Measurements from ENCODE around the gene GHRH. TPM values are rescaled to one million over a fixed set of nuclear protein-coding genes. Genes with fewer than 3 reads are reported as not detected.

The GHRH gene
- not detected in 2 replicates for polyA plus RNA-seq (2011; rRNA removed)
- not detected in 2 replicates for polyA plus RNA-seq (2012; cell fraction: cytosol; rRNA removed)
- polyA plus RNA-seq (2012; cell fraction: nucleus; rRNA removed): not detected in 2 replicates
- not detected in 3 replicates for polyA plus RNA-seq (2017; fragmentation: RNase III; extraction: RNeasy Plus Mini Kit Qiagen cat#74134 plus additional on column Dnase treatment)
- not detected in 2 replicates for polyA minus RNA-seq (2011; rRNA and poly(A)+ RNA removed)

- no peaks in the 10 kb centered on the region for H3K4me1 ChIP-seq
- DNase-seq (ENCODE audit: low read depth in 1 of 2, low spot score in 1 of 2) (no peak), FAIRE-seq (no peak), ATAC-seq (no peak)
- no peaks in the 10 kb centered on the region for H3K9me3 ChIP-seq
- H3K4me2 ChIP-seq: no peak within 1 kb of the TSS
- ChIA-PET CTCF (no interaction called here), POLR2A (no interaction called here)
- WGBS (ENCODE audit: missing lambda C conversion rate): 49% methylated on average over 8 of the region's 9 CpGs
- no peak within 1 kb of the TSS for H3K4me3 ChIP-seq
- TF ChIP-seq HOXB5 (CRISPR knock-in tag; IDR thresholded peaks at IDR 0.05) (no peak), MYC (IDR thresholded peaks at IDR 0.05; ENCODE audit: borderline replicate concordance, low read length) (no peak), KDM5A (IDR thresholded peaks at IDR 0.05) (no peak), NPAS2 (CRISPR knock-in tag; IDR thresholded peaks at IDR 0.05; ENCODE audit: borderline replicate concordance) (no peak), TFCP2L1 (CRISPR knock-in tag; IDR thresholded peaks at IDR 0.05) (no peak), RNF2 (IDR thresholded peaks at IDR 0.05; ENCODE audit: borderline replicate concordance, low read depth) (no peak), POLR2AphosphoS2 (conservative IDR thresholded peaks at IDR 0.05; ENCODE audit: low read length) (no peak), RAD21 (conservative IDR thresholded peaks at IDR 0.05 in 1 of 2, IDR thresholded peaks at IDR 0.05 in 1 of 2) (no peak)
- H3K27ac ChIP-seq: no peak within 1 kb of the TSS
Measured at GRCh38 chr20:37261714-37262113, at the start of gene GHRH. TSS of gene GHRH (minus strand) at chr20:37261814. CDS start at chr20:37256889, 4,925 bp downstream.

DNA sequence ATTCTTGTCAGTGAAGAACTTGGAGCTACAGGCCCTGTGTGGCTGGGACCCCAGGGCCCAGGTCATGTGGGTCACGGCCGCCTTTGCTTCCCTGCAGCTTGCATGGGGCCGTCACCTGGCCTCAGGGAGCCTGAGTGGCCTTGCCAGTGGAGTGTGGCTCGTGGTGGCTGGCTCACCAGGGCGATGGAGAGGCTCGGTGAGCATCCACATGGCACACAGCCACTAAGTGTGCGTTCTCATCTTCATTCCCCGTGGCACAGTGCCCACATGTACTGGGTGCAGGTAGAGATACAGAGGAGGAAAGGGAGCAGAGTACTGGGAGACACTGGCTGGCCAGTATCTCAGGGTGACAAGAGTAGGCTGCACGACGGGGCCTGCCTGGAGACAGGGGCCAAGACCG, 49.3 kb upstream of the GHRH start:
- FAIRE-seq (no peak), DNase-seq (ENCODE audit: low read depth in 1 of 2, low spot score in 1 of 2) (no peak), ATAC-seq (no peak)
- ChIA-PET CTCF (interaction anchor here (1.4 kb wide), 1 partner anchor 29 kb away, joined by 3 read pairs; no protein-coding TSS in a partner anchor), POLR2A (interaction anchor here (0.7 kb wide), 1 partner anchor 21 kb away, joined by 3 read pairs; no protein-coding TSS in a partner anchor)
- H3K9me3 ChIP-seq: no peaks in the 10 kb centered on the region
- H3K4me2 ChIP-seq: no peak overlapping the region
- 95% methylated on average over 11 of the region's 11 CpGs for WGBS (ENCODE audit: missing lambda C conversion rate)
- H3K27ac ChIP-seq: no peak overlapping the region
- no peak for TF ChIP-seq ZFP36 (IDR thresholded peaks at IDR 0.05; ENCODE audit: borderline replicate concordance, partially characterized antibody)
- no peak for TF ChIP-seq ZSCAN20 (CRISPR knock-in tag; IDR thresholded peaks at IDR 0.05)
- no peak for TF ChIP-seq NPAS2 (CRISPR knock-in tag; IDR thresholded peaks at IDR 0.05; ENCODE audit: borderline replicate concordance)
- TF ChIP-seq ZNF302 (CRISPR knock-in tag; IDR thresholded peaks at IDR 0.05): no peak
- TF ChIP-seq HES2 (IDR thresholded peaks at IDR 0.05): no peak
- no peak for TF ChIP-seq RAD21 (conservative IDR thresholded peaks at IDR 0.05 in 1 of 2, IDR thresholded peaks at IDR 0.05 in 1 of 2)
- no peak for TF ChIP-seq JUNB (IDR thresholded peaks at IDR 0.05)
- TF ChIP-seq NFE2L2 (conservative IDR thresholded peaks at IDR 0.05; ENCODE audit: low read length): no peak
- TF ChIP-seq POLR2A (IDR thresholded peaks at IDR 0.05; ENCODE audit: low read length): no peak
- TF ChIP-seq ZC3H11A (IDR thresholded peaks at IDR 0.05): no peak
- no peak for TF ChIP-seq ELK1 (IDR thresholded peaks at IDR 0.05; ENCODE audit: low read depth, low read length)
- TF ChIP-seq MAZ (IDR thresholded peaks at IDR 0.05; ENCODE audit: borderline replicate concordance, low read depth, low read length): no peak
- no peak for TF ChIP-seq CHD4 (IDR thresholded peaks at IDR 0.05; ENCODE audit: borderline replicate concordance)
- TF ChIP-seq EHMT2 (IDR thresholded peaks at IDR 0.05; ENCODE audit: low read depth): no peak
- TF ChIP-seq, protein P1, sequence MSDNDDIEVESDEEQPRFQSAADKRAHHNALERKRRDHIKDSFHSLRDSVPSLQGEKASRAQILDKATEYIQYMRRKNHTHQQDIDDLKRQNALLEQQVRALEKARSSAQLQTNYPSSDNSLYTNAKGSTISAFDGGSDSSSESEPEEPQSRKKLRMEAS (IDR thresholded peaks at IDR 0.05): no peak
- H3K4me1 ChIP-seq: no peaks in the 10 kb centered on the region; the same call in 2 of the 3 replicates
- no peak overlapping the region for H3K4me3 ChIP-seq

GRCh38 chr20:37309936-37310590, 48.4 kb upstream of the GHRH start:
- TF ChIP-seq SREBF2 (IDR thresholded peaks at IDR 0.05) (no peak), ZFP36 (IDR thresholded peaks at IDR 0.05; ENCODE audit: borderline replicate concordance, partially characterized antibody) (no peak), TP53 (CRISPR knock-in tag; IDR thresholded peaks at IDR 0.05) (no peak), HEYL (CRISPR knock-in tag; IDR thresholded peaks at IDR 0.05) (no peak), CHD4 (IDR thresholded peaks at IDR 0.05; ENCODE audit: borderline replicate concordance) (no peak), RCOR1 (IDR thresholded peaks at IDR 0.05; ENCODE audit: low read depth, low read length) (no peak), HOXB5 (CRISPR knock-in tag; IDR thresholded peaks at IDR 0.05) (no peak), MAFK (IDR thresholded peaks at IDR 0.05; ENCODE audit: partially characterized antibody) (no peak), MAZ (IDR thresholded peaks at IDR 0.05; ENCODE audit: borderline replicate concordance, low read depth, low read length) (no peak), CEBPB (IDR thresholded peaks at IDR 0.05) (no peak), MYC (IDR thresholded peaks at IDR 0.05; ENCODE audit: borderline replicate concordance, low read length) (no peak), JUN (IDR thresholded peaks at IDR 0.05) (no peak)
- TF ChIP-seq, protein P2, sequence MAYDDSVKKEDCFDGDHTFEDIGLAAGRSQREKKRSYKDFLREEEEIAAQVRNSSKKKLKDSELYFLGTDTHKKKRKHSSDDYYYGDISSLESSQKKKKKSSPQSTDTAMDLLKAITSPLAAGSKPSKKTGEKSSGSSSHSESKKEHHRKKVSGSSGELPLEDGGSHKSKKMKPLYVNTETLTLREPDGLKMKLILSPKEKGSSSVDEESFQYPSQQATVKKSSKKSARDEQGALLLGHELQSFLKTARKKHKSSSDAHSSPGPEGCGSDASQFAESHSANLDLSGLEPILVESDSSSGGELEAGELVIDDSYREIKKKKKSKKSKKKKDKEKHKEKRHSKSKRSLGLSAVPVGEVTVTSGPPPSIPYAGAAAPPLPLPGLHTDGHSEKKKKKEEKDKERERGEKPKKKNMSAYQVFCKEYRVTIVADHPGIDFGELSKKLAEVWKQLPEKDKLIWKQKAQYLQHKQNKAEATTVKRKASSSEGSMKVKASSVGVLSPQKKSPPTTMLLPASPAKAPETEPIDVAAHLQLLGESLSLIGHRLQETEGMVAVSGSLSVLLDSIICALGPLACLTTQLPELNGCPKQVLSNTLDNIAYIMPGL (CRISPR knock-in tag; IDR thresholded peaks at IDR 0.05; ENCODE audit: borderline replicate concordance): no peak
- WGBS (ENCODE audit: missing lambda C conversion rate): 91% methylated on average over 16 of the region's 16 CpGs
- Histone ChIP-seq H3K4me3 (no peak overlapping the region), H3K4me1 (no peaks in the 10 kb centered on the region; the same call in 2 of the 3 replicates), H3K4me2 (no peak overlapping the region), H3K27ac (no peak overlapping the region), H3K9me3 (no peaks in the 10 kb centered on the region)
- no peak for DNase-seq (ENCODE audit: low read depth in 1 of 2, low spot score in 1 of 2)
- ChIA-PET CTCF (no interaction called here), POLR2A (no interaction called here)
- FAIRE-seq: no peak
- ATAC-seq: no peak
